NCI-H1417 (cell line): ENCODE results near the gene ADAMTS7.
"Not testable (repeated sequence)": the region's sequence is repeated elsewhere in the genome, so short reads cannot be mapped to it uniquely, and the experiment has no call there.

ENCODE experiments used
- DNase-seq, 3 experiments: peaks; one replicate each; lab custom pipeline; 2025; lab: John Stamatoyannopoulos, UW

Gene ADAMTS7

DNA sequence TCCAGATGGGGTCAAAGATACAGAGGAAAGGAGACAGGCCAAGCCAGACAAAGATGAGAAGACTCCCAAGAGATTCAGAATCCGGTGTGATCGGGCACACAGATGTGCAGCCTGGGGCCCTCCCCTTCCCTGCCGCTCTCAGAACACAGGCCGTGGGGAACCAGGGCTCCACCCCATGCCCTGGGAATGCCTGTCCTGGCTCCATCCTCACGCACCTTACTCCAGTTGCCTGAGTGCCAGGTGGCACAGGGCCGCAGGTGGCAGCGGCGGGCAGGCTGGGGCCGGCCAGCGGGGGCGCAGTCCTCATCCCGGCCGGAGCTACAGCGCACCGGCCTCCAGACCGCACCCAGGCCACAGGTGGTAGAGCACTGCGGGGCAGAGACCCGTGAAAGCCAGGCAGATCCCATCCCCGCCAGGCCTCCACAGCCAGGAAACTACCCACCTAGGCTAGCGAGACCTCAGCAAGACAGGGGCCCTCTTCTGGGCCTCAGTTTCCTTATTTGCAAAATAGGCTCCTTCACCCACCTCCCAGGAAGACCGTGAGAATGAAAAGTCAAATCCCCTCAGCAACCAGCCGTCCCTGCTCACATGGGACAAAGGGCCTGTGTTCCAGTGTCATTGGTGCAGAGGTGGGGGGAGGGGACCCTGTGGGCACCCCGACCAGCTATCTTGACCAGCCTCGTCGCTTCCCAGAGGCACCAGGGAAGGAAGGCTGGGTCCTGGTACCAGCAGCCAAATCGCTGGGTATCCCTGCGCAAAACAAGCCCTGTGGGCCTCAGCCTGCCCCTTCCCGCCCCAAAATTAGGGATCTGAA is 46.7 kb downstream of the ADAMTS7 start:
- not testable (repeated sequence) for DNase-seq

- no peak for DNase-seq
Measured at GRCh38 chr15:78763796-78764241, 47.4 kb downstream of the ADAMTS7 start.

- no peak for DNase-seq
Measured at GRCh38 chr15:78762985-78763795, 48.1 kb downstream of the ADAMTS7 start.

- DNase-seq = not testable (repeated sequence)
Measured at GRCh38 chr15:78762386-78762961, 48.8 kb downstream of the ADAMTS7 start.

- no peak for DNase-seq
Measured at GRCh38 chr15:78761891-78762385, 49.3 kb downstream of the ADAMTS7 start.

DNA sequence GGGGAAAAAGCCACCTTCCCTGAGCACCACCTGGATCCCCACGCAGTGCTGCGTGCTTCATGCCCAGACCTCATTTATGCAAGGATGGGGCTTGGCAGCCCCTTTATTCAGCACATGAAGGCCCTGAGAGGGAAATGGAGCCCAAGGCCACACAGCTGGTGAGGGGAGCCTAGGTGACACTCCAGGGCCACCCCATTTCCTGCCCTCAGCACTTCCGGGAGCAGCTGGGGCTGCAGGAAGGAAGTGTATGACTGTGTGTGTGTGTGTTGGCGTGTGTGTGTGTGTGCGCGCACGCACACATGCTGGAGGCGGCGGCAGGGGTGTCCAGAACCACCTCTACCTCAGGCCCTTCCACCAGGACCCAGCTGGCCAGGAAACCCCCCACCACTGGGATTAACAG is 49.8 kb downstream of the ADAMTS7 start:
- peak in 1 of 3 experiments; percentile 13 for DNase-seq

- no peak for DNase-seq
Measured at GRCh38 chr15:78761020-78761419, 50.2 kb downstream of the ADAMTS7 start.

- DNase-seq = not testable (repeated sequence)
Measured at GRCh38 chr15:78760091-78760882, 51.0 kb downstream of the ADAMTS7 start.

DNA sequence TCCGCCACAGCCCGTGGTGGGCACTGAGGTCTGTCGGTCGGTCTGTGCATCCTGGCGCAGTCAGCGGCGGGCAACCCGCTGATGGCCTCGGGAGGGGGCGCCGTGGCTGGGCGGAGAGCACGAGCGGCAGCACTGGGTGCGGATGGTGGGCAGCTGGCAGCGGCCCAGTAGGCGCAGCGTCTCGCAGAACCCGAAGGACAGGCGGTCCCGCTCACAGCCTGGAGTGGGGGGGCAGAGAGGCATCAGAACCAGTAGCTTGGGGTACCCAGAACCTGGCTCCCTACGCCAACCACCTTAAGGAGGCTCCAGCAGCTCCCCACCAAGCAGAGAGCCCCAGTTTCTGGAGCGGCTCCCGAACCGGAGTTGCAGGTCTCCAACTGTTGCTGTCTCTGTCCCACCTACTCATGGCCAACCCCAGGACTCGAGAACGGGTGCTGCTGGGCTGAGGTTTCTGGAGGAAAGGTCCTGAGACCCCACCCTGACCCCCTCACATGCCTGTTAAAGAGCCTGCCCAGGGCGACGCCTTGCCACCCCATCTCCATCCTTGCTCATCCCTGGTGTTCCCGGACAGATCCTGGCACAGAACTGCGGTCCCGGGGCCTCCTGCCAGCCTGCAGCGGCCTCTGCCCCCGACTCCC is 51.8 kb downstream of the ADAMTS7 start:
- not testable (repeated sequence) for DNase-seq

GRCh38 chr15:78758486-78759200 is 52.6 kb downstream of the ADAMTS7 start:
- DNase-seq = not testable (repeated sequence)

DNA sequence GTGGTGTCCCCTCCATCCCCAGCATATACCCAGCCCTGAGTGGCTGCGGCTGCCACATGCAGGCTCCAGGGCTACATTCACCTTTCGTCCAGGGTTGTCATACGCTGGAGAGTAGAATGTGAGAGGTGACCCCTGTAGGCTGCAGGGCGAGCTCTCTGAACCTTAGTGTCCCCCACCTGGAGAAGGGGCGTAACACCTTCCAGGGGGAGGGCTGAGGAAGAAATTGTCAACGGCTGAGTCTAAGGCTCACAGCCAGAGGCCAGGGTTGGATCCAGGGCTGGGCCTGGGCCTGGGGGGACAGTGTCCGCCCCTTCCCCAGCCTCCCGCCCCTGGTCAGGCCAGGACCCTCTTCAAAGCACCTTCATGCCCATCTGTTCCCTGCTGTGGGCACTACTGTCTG is 53.2 kb downstream of the ADAMTS7 start:
- not testable (repeated sequence) for DNase-seq

- DNase-seq = no peak
Measured at GRCh38 chr15:78757636-78757905, 53.7 kb downstream of the ADAMTS7 start.

- not testable (repeated sequence) for DNase-seq
Measured at GRCh38 chr15:78756781-78757635, 54.3 kb downstream of the ADAMTS7 start.

- DNase-seq = peak in 2 of 3 experiments; percentile 28 to 54
Measured at GRCh38 chr15:78755900-78756591, 55.2 kb downstream of the ADAMTS7 start.

- DNase-seq = not testable (repeated sequence)
Measured at GRCh38 chr15:78754637-78755280, 56.5 kb downstream of the ADAMTS7 start.

GRCh38 chr15:78753751-78754535 is 57.3 kb downstream of the ADAMTS7 start:
- not testable (repeated sequence) for DNase-seq

- DNase-seq = not testable (repeated sequence)
Measured at GRCh38 chr15:78753359-78753659, 58.0 kb downstream of the ADAMTS7 start.
